ENCODE measurements around the gene OS9.

DNA sequence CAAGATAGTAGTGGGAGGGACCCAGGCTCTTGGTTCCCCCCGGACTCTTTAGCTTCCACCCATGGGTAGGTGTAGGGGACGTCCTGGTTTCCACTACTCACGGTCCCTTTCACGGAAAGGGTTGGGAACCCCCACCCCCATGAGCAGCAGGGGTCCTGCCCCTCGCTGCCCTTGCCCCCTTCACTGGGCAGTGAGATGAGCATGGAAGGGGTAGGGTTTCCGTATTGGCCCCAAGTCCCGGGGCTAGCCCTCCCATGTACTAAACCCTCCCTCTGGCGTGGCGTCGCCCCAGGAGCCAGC lies 31.9 kb downstream of the OS9 start:
- no peak for TF ChIP-seq TCF7L2 (IDR thresholded peaks at IDR 0.05; ENCODE audit: borderline replicate concordance, low read depth, low read length)
- no peak for TF ChIP-seq ZNF76 (tag by site-specific recombination; IDR thresholded peaks at IDR 0.05; ENCODE audit: borderline replicate concordance, low read depth)
- TF ChIP-seq, protein P1, sequence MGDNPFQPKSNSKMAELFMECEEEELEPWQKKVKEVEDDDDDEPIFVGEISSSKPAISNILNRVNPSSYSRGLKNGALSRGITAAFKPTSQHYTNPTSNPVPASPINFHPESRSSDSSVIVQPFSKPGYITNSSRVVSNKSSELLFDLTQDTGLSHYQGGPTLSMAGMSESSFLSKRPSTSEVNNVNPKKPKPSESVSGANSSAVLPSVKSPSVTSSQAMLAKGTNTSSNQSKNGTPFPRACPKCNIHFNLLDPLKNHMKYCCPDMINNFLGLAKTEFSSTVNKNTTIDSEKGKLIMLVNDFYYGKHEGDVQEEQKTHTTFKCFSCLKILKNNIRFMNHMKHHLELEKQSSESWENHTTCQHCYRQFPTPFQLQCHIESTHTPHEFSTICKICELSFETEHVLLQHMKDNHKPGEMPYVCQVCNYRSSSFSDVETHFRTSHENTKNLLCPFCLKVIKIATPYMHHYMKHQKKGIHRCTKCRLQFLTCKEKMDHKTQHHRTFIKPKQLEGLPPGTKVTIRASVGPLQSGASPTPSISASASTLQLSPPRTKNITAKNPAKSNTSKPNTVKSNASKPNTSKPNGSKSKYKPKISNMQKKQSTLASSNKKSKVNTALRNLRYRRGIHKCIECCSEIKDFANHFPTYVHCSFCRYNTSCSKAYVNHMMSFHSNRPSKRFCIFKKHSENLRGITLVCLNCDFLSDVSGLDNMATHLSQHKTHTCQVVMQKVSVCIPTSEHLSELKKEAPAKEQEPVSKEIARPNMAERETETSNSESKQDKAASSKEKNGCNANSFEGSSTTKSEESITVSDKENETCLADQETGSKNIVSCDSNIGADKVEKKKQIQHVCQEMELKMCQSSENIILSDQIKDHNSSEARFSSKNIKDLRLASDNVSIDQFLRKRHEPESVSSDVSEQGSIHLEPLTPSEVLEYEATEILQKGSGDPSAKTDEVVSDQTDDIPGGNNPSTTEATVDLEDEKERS (tag by site-specific recombination; IDR thresholded peaks at IDR 0.05): no peak
- TF ChIP-seq, protein P2, sequence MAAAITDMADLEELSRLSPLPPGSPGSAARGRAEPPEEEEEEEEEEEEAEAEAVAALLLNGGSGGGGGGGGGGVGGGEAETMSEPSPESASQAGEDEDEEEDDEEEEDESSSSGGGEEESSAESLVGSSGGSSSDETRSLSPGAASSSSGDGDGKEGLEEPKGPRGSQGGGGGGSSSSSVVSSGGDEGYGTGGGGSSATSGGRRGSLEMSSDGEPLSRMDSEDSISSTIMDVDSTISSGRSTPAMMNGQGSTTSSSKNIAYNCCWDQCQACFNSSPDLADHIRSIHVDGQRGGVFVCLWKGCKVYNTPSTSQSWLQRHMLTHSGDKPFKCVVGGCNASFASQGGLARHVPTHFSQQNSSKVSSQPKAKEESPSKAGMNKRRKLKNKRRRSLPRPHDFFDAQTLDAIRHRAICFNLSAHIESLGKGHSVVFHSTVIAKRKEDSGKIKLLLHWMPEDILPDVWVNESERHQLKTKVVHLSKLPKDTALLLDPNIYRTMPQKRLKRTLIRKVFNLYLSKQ (tag by site-specific recombination; IDR thresholded peaks at IDR 0.05; ENCODE audit: borderline replicate concordance): no peak
- TF ChIP-seq ZNF549 (tag by site-specific recombination; IDR thresholded peaks at IDR 0.05): no peak
- TF ChIP-seq, protein P3, sequence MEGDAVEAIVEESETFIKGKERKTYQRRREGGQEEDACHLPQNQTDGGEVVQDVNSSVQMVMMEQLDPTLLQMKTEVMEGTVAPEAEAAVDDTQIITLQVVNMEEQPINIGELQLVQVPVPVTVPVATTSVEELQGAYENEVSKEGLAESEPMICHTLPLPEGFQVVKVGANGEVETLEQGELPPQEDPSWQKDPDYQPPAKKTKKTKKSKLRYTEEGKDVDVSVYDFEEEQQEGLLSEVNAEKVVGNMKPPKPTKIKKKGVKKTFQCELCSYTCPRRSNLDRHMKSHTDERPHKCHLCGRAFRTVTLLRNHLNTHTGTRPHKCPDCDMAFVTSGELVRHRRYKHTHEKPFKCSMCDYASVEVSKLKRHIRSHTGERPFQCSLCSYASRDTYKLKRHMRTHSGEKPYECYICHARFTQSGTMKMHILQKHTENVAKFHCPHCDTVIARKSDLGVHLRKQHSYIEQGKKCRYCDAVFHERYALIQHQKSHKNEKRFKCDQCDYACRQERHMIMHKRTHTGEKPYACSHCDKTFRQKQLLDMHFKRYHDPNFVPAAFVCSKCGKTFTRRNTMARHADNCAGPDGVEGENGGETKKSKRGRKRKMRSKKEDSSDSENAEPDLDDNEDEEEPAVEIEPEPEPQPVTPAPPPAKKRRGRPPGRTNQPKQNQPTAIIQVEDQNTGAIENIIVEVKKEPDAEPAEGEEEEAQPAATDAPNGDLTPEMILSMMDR (tag by site-specific recombination; IDR thresholded peaks at IDR 0.05): no peak
- TF ChIP-seq, protein P4, sequence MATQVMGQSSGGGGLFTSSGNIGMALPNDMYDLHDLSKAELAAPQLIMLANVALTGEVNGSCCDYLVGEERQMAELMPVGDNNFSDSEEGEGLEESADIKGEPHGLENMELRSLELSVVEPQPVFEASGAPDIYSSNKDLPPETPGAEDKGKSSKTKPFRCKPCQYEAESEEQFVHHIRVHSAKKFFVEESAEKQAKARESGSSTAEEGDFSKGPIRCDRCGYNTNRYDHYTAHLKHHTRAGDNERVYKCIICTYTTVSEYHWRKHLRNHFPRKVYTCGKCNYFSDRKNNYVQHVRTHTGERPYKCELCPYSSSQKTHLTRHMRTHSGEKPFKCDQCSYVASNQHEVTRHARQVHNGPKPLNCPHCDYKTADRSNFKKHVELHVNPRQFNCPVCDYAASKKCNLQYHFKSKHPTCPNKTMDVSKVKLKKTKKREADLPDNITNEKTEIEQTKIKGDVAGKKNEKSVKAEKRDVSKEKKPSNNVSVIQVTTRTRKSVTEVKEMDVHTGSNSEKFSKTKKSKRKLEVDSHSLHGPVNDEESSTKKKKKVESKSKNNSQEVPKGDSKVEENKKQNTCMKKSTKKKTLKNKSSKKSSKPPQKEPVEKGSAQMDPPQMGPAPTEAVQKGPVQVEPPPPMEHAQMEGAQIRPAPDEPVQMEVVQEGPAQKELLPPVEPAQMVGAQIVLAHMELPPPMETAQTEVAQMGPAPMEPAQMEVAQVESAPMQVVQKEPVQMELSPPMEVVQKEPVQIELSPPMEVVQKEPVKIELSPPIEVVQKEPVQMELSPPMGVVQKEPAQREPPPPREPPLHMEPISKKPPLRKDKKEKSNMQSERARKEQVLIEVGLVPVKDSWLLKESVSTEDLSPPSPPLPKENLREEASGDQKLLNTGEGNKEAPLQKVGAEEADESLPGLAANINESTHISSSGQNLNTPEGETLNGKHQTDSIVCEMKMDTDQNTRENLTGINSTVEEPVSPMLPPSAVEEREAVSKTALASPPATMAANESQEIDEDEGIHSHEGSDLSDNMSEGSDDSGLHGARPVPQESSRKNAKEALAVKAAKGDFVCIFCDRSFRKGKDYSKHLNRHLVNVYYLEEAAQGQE (tag by site-specific recombination; IDR thresholded peaks at IDR 0.05): no peak
- TF ChIP-seq ZNF416 (tag by site-specific recombination; IDR thresholded peaks at IDR 0.05): no peak
- TF ChIP-seq BCL11A (tag by site-specific recombination; IDR thresholded peaks at IDR 0.05; ENCODE audit: low read depth): no peak
- TF ChIP-seq KLF9 (tag by site-specific recombination; IDR thresholded peaks at IDR 0.05; ENCODE audit: low read depth): no peak
- TF ChIP-seq, protein P5, sequence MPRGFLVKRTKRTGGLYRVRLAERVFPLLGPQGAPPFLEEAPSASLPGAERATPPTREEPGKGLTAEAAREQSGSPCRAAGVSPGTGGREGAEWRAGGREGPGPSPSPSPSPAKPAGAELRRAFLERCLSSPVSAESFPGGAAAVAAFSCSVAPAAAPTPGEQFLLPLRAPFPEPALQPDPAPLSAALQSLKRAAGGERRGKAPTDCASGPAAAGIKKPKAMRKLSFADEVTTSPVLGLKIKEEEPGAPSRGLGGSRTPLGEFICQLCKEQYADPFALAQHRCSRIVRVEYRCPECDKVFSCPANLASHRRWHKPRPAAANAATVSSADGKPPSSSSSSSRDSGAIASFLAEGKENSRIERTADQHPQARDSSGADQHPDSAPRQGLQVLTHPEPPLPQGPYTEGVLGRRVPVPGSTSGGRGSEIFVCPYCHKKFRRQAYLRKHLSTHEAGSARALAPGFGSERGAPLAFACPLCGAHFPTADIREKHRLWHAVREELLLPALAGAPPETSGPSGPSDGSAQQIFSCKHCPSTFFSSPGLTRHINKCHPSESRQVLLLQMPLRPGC (tag by site-specific recombination; IDR thresholded peaks at IDR 0.05): no peak
- no peak for TF ChIP-seq ZBTB8A (tag by site-specific recombination; IDR thresholded peaks at IDR 0.05)

Data from HEK293 (cell line).